ENCODE data around the gene GALNT16.

The GALNT16 gene

GRCh38 chr14:69342928-69343525 lies 83.1 kb downstream of the GALNT16 start:
- Histone ChIP-seq H4K20me1 (ENCODE audit: insufficient read depth, low read length, poor library complexity, severe bottlenecking) (no peaks in the 10 kb centered on the region), H3K36me3 (ENCODE audit: insufficient read depth, low read length) (no peaks in the 10 kb centered on the region), H3K9me3 (ENCODE audit: insufficient read depth, low read depth, low read length) (no peaks in the 10 kb centered on the region), H3K9ac (ENCODE audit: low read depth, low read length, poor library complexity, severe bottlenecking) (no peak overlapping the region), H3K9me2 (replicated peaks; ENCODE audit: low read depth, low read length) (no peaks in the 10 kb centered on the region), H3K4me2 (ENCODE audit: low read depth, low read length, poor library complexity, severe bottlenecking) (no peak overlapping the region), H2AFZ (ENCODE audit: low read length) (no peak overlapping the region), H3F3A (ENCODE audit: low read depth) (no peaks in the 10 kb centered on the region), H3K4me3 (ENCODE audit: low read length, poor library complexity, severe bottlenecking) (no peak overlapping the region), H3K4me1 (ENCODE audit: insufficient read depth, low read length, poor library complexity, severe bottlenecking) (peaks cover 4% of the 10 kb centered on the region), H3K27me3 (ENCODE audit: insufficient read depth, low read length, poor library complexity, severe bottlenecking) (no peaks in the 10 kb centered on the region), H3K79me2 (ENCODE audit: insufficient read depth, low read length) (no peaks in the 10 kb centered on the region)
- TF ChIP-seq EZH2phosphoT487 (IDR thresholded peaks at IDR 0.05; ENCODE audit: borderline replicate concordance), result no peak
- TF ChIP-seq CTCF (conservative IDR thresholded peaks at IDR 0.05; ENCODE audit: low read length), result no peak

- no peaks in the 10 kb centered on the region for H3F3A ChIP-seq (ENCODE audit: low read depth)
- H4K20me1 ChIP-seq (ENCODE audit: insufficient read depth, low read length, poor library complexity, severe bottlenecking), result no peaks in the 10 kb centered on the region
- peaks cover 4% of the 10 kb centered on the region for H3K4me1 ChIP-seq (ENCODE audit: insufficient read depth, low read length, poor library complexity, severe bottlenecking)
- H3K4me2 ChIP-seq (ENCODE audit: low read depth, low read length, poor library complexity, severe bottlenecking), result no peak overlapping the region
- no peak overlapping the region for H3K9ac ChIP-seq (ENCODE audit: low read depth, low read length, poor library complexity, severe bottlenecking)
- TF ChIP-seq EZH2phosphoT487 (IDR thresholded peaks at IDR 0.05; ENCODE audit: borderline replicate concordance) (no peak), CTCF (conservative IDR thresholded peaks at IDR 0.05; ENCODE audit: low read length) (no peak)
- no peaks in the 10 kb centered on the region for H3K9me2 ChIP-seq (replicated peaks; ENCODE audit: low read depth, low read length)
- no peaks in the 10 kb centered on the region for H3K9me3 ChIP-seq (ENCODE audit: insufficient read depth, low read depth, low read length)
- H3K4me3 ChIP-seq (ENCODE audit: low read length, poor library complexity, severe bottlenecking), result no peak overlapping the region
- H3K79me2 ChIP-seq (ENCODE audit: insufficient read depth, low read length), result no peaks in the 10 kb centered on the region
- H3K27me3 ChIP-seq (ENCODE audit: insufficient read depth, low read length, poor library complexity, severe bottlenecking), result no peaks in the 10 kb centered on the region
- no peak overlapping the region for H2AFZ ChIP-seq (ENCODE audit: low read length)
- H3K36me3 ChIP-seq (ENCODE audit: insufficient read depth, low read length), result no peaks in the 10 kb centered on the region
Measured at GRCh38 chr14:69344171-69344570, 84.2 kb downstream of the GALNT16 start.

GRCh38 chr14:69345402-69345801 lies 85.4 kb downstream of the GALNT16 start:
- H2AFZ ChIP-seq (ENCODE audit: low read length), result no peak overlapping the region
- H3K27me3 ChIP-seq (ENCODE audit: insufficient read depth, low read length, poor library complexity, severe bottlenecking), result no peaks in the 10 kb centered on the region
- no peaks in the 10 kb centered on the region for H3K9me3 ChIP-seq (ENCODE audit: insufficient read depth, low read depth, low read length)
- no peaks in the 10 kb centered on the region for H4K20me1 ChIP-seq (ENCODE audit: insufficient read depth, low read length, poor library complexity, severe bottlenecking)
- no peak overlapping the region for H3K9ac ChIP-seq (ENCODE audit: low read depth, low read length, poor library complexity, severe bottlenecking)
- no peaks in the 10 kb centered on the region for H3F3A ChIP-seq (ENCODE audit: low read depth)
- H3K36me3 ChIP-seq (ENCODE audit: insufficient read depth, low read length), result no peaks in the 10 kb centered on the region
- TF ChIP-seq CTCF (conservative IDR thresholded peaks at IDR 0.05; ENCODE audit: low read length) (no peak), EZH2phosphoT487 (IDR thresholded peaks at IDR 0.05; ENCODE audit: borderline replicate concordance) (no peak)
- H3K4me1 ChIP-seq (ENCODE audit: insufficient read depth, low read length, poor library complexity, severe bottlenecking), result peaks cover 4% of the 10 kb centered on the region
- no peaks in the 10 kb centered on the region for H3K9me2 ChIP-seq (replicated peaks; ENCODE audit: low read depth, low read length)
- H3K4me3 ChIP-seq (ENCODE audit: low read length, poor library complexity, severe bottlenecking), result no peak overlapping the region
- H3K79me2 ChIP-seq (ENCODE audit: insufficient read depth, low read length), result no peaks in the 10 kb centered on the region
- H3K4me2 ChIP-seq (ENCODE audit: low read depth, low read length, poor library complexity, severe bottlenecking), result no peak overlapping the region

Data from Loucy (cell line).